ENCODE results near the gene SLC25A13.

SLC25A13 gene

GRCh38 chr7:96203786-96204185 is 118.1 kb downstream of the SLC25A13 start:
- CTCF ChIA-PET = interaction anchor here (0.7 kb wide), 1 partner anchor 9 kb away, joined by 3 read pairs; no protein-coding TSS in a partner anchor
- Mint-ChIP-seq H3K9me3 (no peaks in the 10 kb centered on the region), H3K36me3 (no peaks in the 10 kb centered on the region), H3K4me1 (no peaks in the 10 kb centered on the region), H3K27ac (no peak overlapping the region), H3K27me3 (no peaks in the 10 kb centered on the region), H3K4me3 (no peak overlapping the region)
- DNase-seq = no peak

GRCh38 chr7:96202102-96202501 is 119.8 kb downstream of the SLC25A13 start:
- DNase-seq = no peak
- CTCF ChIA-PET = no interaction called here
- Mint-ChIP-seq H3K27me3 (no peaks in the 10 kb centered on the region), H3K27ac (no peak overlapping the region), H3K36me3 (no peaks in the 10 kb centered on the region), H3K4me3 (no peak overlapping the region), H3K9me3 (no peaks in the 10 kb centered on the region), H3K4me1 (no peaks in the 10 kb centered on the region)

GRCh38 chr7:96200740-96201139 is 121.2 kb downstream of the SLC25A13 start:
- Mint-ChIP-seq H3K36me3 (no peaks in the 10 kb centered on the region), H3K4me1 (no peaks in the 10 kb centered on the region), H3K4me3 (no peak overlapping the region), H3K9me3 (no peaks in the 10 kb centered on the region), H3K27ac (no peak overlapping the region), H3K27me3 (no peaks in the 10 kb centered on the region)
- DNase-seq = no peak
- CTCF ChIA-PET = no interaction called here

- DNase-seq = no peak
- Mint-ChIP-seq H3K9me3 (no peaks in the 10 kb centered on the region), H3K27me3 (no peaks in the 10 kb centered on the region), H3K36me3 (no peaks in the 10 kb centered on the region), H3K4me3 (no peak overlapping the region), H3K27ac (no peak overlapping the region), H3K4me1 (no peaks in the 10 kb centered on the region)
- CTCF ChIA-PET = no interaction called here
Observed at GRCh38 chr7:96199421-96199820, 122.5 kb downstream of the SLC25A13 start.

- Mint-ChIP-seq H3K27ac (no peak overlapping the region), H3K4me3 (no peak overlapping the region), H3K36me3 (no peaks in the 10 kb centered on the region), H3K9me3 (no peaks in the 10 kb centered on the region), H3K4me1 (no peaks in the 10 kb centered on the region), H3K27me3 (no peaks in the 10 kb centered on the region)
- CTCF ChIA-PET = no interaction called here
- no peak for DNase-seq
Observed at GRCh38 chr7:96198047-96198636, 123.8 kb downstream of the SLC25A13 start.

- CTCF ChIA-PET = no interaction called here
- no peaks in the 10 kb centered on the region for H3K9me3 Mint-ChIP-seq
- H3K4me3 Mint-ChIP-seq = no peak overlapping the region
- no peaks in the 10 kb centered on the region for H3K27me3 Mint-ChIP-seq
- H3K27ac Mint-ChIP-seq = no peak overlapping the region
- DNase-seq = no peak
- H3K4me1 Mint-ChIP-seq = no peaks in the 10 kb centered on the region
- H3K36me3 Mint-ChIP-seq = no peaks in the 10 kb centered on the region
Observed at GRCh38 chr7:96196676-96197075, 125.2 kb downstream of the SLC25A13 start.

- H3K27ac Mint-ChIP-seq = no peak overlapping the region
- H3K4me3 Mint-ChIP-seq = no peak overlapping the region
- no peaks in the 10 kb centered on the region for H3K4me1 Mint-ChIP-seq
- no peak for DNase-seq
- no peaks in the 10 kb centered on the region for H3K9me3 Mint-ChIP-seq
- H3K27me3 Mint-ChIP-seq = no peaks in the 10 kb centered on the region
- H3K36me3 Mint-ChIP-seq = peaks cover 11% of the 10 kb centered on the region
- CTCF ChIA-PET = no interaction called here
Observed at GRCh38 chr7:96189129-96189820, 132.6 kb downstream of the SLC25A13 start.

- Mint-ChIP-seq H3K4me1 (no peaks in the 10 kb centered on the region), H3K36me3 (peaks cover 11% of the 10 kb centered on the region), H3K4me3 (no peak overlapping the region), H3K27me3 (no peaks in the 10 kb centered on the region), H3K9me3 (no peaks in the 10 kb centered on the region), H3K27ac (no peak overlapping the region)
- DNase-seq = no peak
- CTCF ChIA-PET = no interaction called here
Observed at GRCh38 chr7:96188591-96188991, 133.3 kb downstream of the SLC25A13 start.

GRCh38 chr7:96188174-96188581 is 133.7 kb downstream of the SLC25A13 start:
- no peak for DNase-seq
- CTCF ChIA-PET = no interaction called here
- H3K4me1 Mint-ChIP-seq = no peaks in the 10 kb centered on the region
- H3K9me3 Mint-ChIP-seq = no peaks in the 10 kb centered on the region
- no peak overlapping the region for H3K27ac Mint-ChIP-seq
- H3K36me3 Mint-ChIP-seq = peaks cover 11% of the 10 kb centered on the region
- H3K4me3 Mint-ChIP-seq = no peak overlapping the region
- no peaks in the 10 kb centered on the region for H3K27me3 Mint-ChIP-seq

GRCh38 chr7:96187735-96188134 is 134.2 kb downstream of the SLC25A13 start:
- Mint-ChIP-seq H3K9me3 (no peaks in the 10 kb centered on the region), H3K4me1 (no peaks in the 10 kb centered on the region), H3K4me3 (no peak overlapping the region), H3K27me3 (no peaks in the 10 kb centered on the region), H3K27ac (no peak overlapping the region), H3K36me3 (peaks cover 11% of the 10 kb centered on the region)
- DNase-seq = no peak
- CTCF ChIA-PET = no interaction called here

- peaks cover 6% of the 10 kb centered on the region for H3K36me3 Mint-ChIP-seq
- H3K27me3 Mint-ChIP-seq = no peaks in the 10 kb centered on the region
- CTCF ChIA-PET = no interaction called here
- no peaks in the 10 kb centered on the region for H3K9me3 Mint-ChIP-seq
- H3K4me3 Mint-ChIP-seq = no peak overlapping the region
- no peaks in the 10 kb centered on the region for H3K4me1 Mint-ChIP-seq
- no peak overlapping the region for H3K27ac Mint-ChIP-seq
- no peak for DNase-seq
Observed at GRCh38 chr7:96184783-96185182, 137.1 kb downstream of the SLC25A13 start.

- Mint-ChIP-seq H3K27me3 (no peaks in the 10 kb centered on the region), H3K9me3 (no peaks in the 10 kb centered on the region), H3K4me3 (no peak overlapping the region), H3K36me3 (no peaks in the 10 kb centered on the region), H3K27ac (no peak overlapping the region), H3K4me1 (no peaks in the 10 kb centered on the region)
- no peak for DNase-seq
- CTCF ChIA-PET = no interaction called here
Observed at GRCh38 chr7:96183163-96183670, 138.7 kb downstream of the SLC25A13 start.

GRCh38 chr7:96182424-96183158 is 139.3 kb downstream of the SLC25A13 start:
- Mint-ChIP-seq H3K27ac (no peak overlapping the region), H3K4me1 (no peaks in the 10 kb centered on the region), H3K36me3 (no peaks in the 10 kb centered on the region), H3K4me3 (no peak overlapping the region), H3K27me3 (no peaks in the 10 kb centered on the region), H3K9me3 (no peaks in the 10 kb centered on the region)
- CTCF ChIA-PET = no interaction called here
- no peak for DNase-seq

- Mint-ChIP-seq H3K27ac (no peak overlapping the region), H3K4me3 (no peak overlapping the region), H3K27me3 (no peaks in the 10 kb centered on the region), H3K9me3 (no peaks in the 10 kb centered on the region), H3K36me3 (no peaks in the 10 kb centered on the region), H3K4me1 (no peaks in the 10 kb centered on the region)
- DNase-seq = no peak
- CTCF ChIA-PET = no interaction called here
Observed at GRCh38 chr7:96181174-96181573, 140.7 kb downstream of the SLC25A13 start.

- CTCF ChIA-PET = interaction anchor here (0.8 kb wide), 1 partner anchor 53 kb away, joined by 3 read pairs; no protein-coding TSS in a partner anchor
- no peaks in the 10 kb centered on the region for H3K9me3 Mint-ChIP-seq
Observed at GRCh38 chr7:96179837-96180236, 142.1 kb downstream of the SLC25A13 start.

More at GRCh38 chr7:96179837-96180236, 142.1 kb downstream of the SLC25A13 start:
- Mint-ChIP-seq H3K4me1 (no peaks in the 10 kb centered on the region), H3K27ac (no peak overlapping the region), H3K27me3 (no peaks in the 10 kb centered on the region), H3K4me3 (no peak overlapping the region), H3K36me3 (no peaks in the 10 kb centered on the region)
- no peak for DNase-seq

Measured in activated naive CD4-positive, alpha-beta T cell treated with anti-CD3 and anti-CD28 coated beads, Interleukin-2, amount 10 ng/mL, durations not matched to agents 7 days and 5 days (primary cell).